ENCODE measurements around the gene NALF2. TPM values are rescaled to one million over a fixed set of nuclear protein-coding genes. Genes with fewer than 3 reads are reported as not detected.

NALF2 gene
- total and polyA plus RNA-seq, 3 donors from 2014 or later: 2.3 to 4.1 (median 3.7) TPM

GRCh38 chrX:69503228-69503781 lies 821 bp upstream of the NALF2 start:
- H3K27ac ChIP-seq: no peak overlapping the region
- TF ChIP-seq CTCF (IDR thresholded peaks at IDR 0.05): no peak
- TF ChIP-seq POLR2A (IDR thresholded peaks at IDR 0.05): no peak
- intact Hi-C loops (cut with DNase I; ENCODE audit: low total_unique reads): no loop called here
- no peaks in the 10 kb centered on the region for H3K27me3 ChIP-seq
- WGBS, 2 donors: 18 to 27% methylated on average over 10 to 12 of the region's 16 CpGs
- peak; percentile 49 for DNase-seq
- H3K9me3 ChIP-seq: no peaks in the 10 kb centered on the region
- H3K36me3 ChIP-seq (ENCODE audit: low read depth, missing control alignments): no peaks in the 10 kb centered on the region
- H3K4me1 ChIP-seq: no peaks in the 10 kb centered on the region
- peak overlapping the region in 1 of 2 donors; percentile 54 for H3K4me3 ChIP-seq

GRCh38 chrX:69504626-69505612 lies 793 bp downstream of the NALF2 start:
- intact Hi-C loops (cut with DNase I; ENCODE audit: low total_unique reads): no loop called here
- no peak overlapping the region for H3K27ac ChIP-seq
- no peaks in the 10 kb centered on the region for H3K27me3 ChIP-seq
- no peaks in the 10 kb centered on the region for H3K4me1 ChIP-seq
- 0% methylated on average over 3 of the region's 146 CpGs; no CpG with 5 or more reads in 1 of the 2 donors for WGBS, 2 donors
- H3K36me3 ChIP-seq (ENCODE audit: low read depth, missing control alignments): no peaks in the 10 kb centered on the region
- TF ChIP-seq POLR2A (IDR thresholded peaks at IDR 0.05) (no peak), CTCF (IDR thresholded peaks at IDR 0.05) (no peak)
- H3K4me3 ChIP-seq: peak overlapping the region; percentile 40 to 54
- H3K9me3 ChIP-seq: no peaks in the 10 kb centered on the region
- DNase-seq: no peak

- WGBS, 2 donors: 20% methylated on average over 35 of the region's 36 CpGs; no CpG with 5 or more reads in 1 of the 2 donors
- intact Hi-C loops (cut with DNase I; ENCODE audit: low total_unique reads): no loop called here
- no peak for DNase-seq
- TF ChIP-seq CTCF (IDR thresholded peaks at IDR 0.05): no peak
- TF ChIP-seq POLR2A (IDR thresholded peaks at IDR 0.05): no peak
- Histone ChIP-seq H3K36me3 (ENCODE audit: low read depth, missing control alignments) (no peaks in the 10 kb centered on the region), H3K4me1 (no peaks in the 10 kb centered on the region), H3K27me3 (no peaks in the 10 kb centered on the region), H3K9me3 (no peaks in the 10 kb centered on the region), H3K4me3 (no peak overlapping the region), H3K27ac (no peak overlapping the region)
These were observed 1.9 kb downstream of the NALF2 start for GRCh38 chrX:69505772-69506616.

- TF ChIP-seq CTCF (IDR thresholded peaks at IDR 0.05) (no peak), POLR2A (IDR thresholded peaks at IDR 0.05) (no peak)
- Histone ChIP-seq H3K9me3 (no peaks in the 10 kb centered on the region), H3K27ac (no peak overlapping the region), H3K4me1 (no peaks in the 10 kb centered on the region), H3K27me3 (no peaks in the 10 kb centered on the region), H3K36me3 (ENCODE audit: low read depth, missing control alignments) (no peaks in the 10 kb centered on the region), H3K4me3 (no peak overlapping the region)
- intact Hi-C loops (cut with DNase I; ENCODE audit: low total_unique reads): no loop called here
- 58 to 68% methylated on average over 8 to 13 of the region's 15 CpGs for WGBS, 2 donors
- no peak for DNase-seq
These were observed 2.7 kb downstream of the NALF2 start for GRCh38 chrX:69506617-69507499.
